CD4-positive, alpha-beta memory T cell (primary cell): ENCODE data around the gene LRIT1. TPM values are rescaled to one million over a fixed set of nuclear protein-coding genes. Genes with fewer than 3 reads are reported as not detected.

ENCODE experiments used
- CTCF ChIA-PET: fragments of 350-600 bp; sonication (Branson Sonifier 250); formaldehyde crosslinking; loops from one replicate; lab custom pipeline; 2021; ENCODE audit warnings: inconsistent platforms; ENCODE audit not compliant: partially characterized antibody; lab: Charles Lee
- POLR2A ChIA-PET: fragments of 350-600 bp; sonication (Branson Sonifier 250); formaldehyde crosslinking; loops from one replicate; lab custom pipeline; 2021; ENCODE audit not compliant: partially characterized antibody; lab: Charles Lee
- DNase-seq, 5 donors: peaks; one replicate each; pipeline versions ENCODE4 v3.0.0 to v3.0.0-alpha.2; 2020 to 2022; ENCODE audit warnings: mixed read lengths in 1 of 5
- H3K27ac ChIP-seq: one replicate; pipeline ENCODE4 v1.7.0; 2013; ENCODE audit warnings: low read depth, low read length
- H3K27me3 ChIP-seq: 2 replicates; pipeline ENCODE4 v1.7.0; 2013; ENCODE audit warnings: mild to moderate bottlenecking, low read length, moderate library complexity; ENCODE audit not compliant: insufficient read depth
- H3K36me3 ChIP-seq: 2 replicates; pipeline ENCODE4 v1.7.0; 2013; ENCODE audit warnings: mild to moderate bottlenecking, low read length, moderate library complexity; ENCODE audit not compliant: insufficient read depth
- H3K4me1 ChIP-seq: 2 replicates; pipeline ENCODE4 v1.7.0; 2013; ENCODE audit warnings: mild to moderate bottlenecking, low read length, moderate library complexity; ENCODE audit not compliant: insufficient read depth
- H3K4me3 ChIP-seq, 2 donors: one replicate each; pipeline ENCODE4 v1.7.0; 2013; ENCODE audit warnings: low read length in 2 of 2, mild to moderate bottlenecking in 1 of 2
- H3K9me3 ChIP-seq, 2 donors: one replicate each; pipeline ENCODE4 v1.7.0; 2013; ENCODE audit warnings: low read length in 2 of 2, control low read depth in 1 of 2; ENCODE audit not compliant: control insufficient read depth in 1 of 2
- H3K27ac Mint-ChIP-seq, 7 donors: one replicate each; pipeline ENCODE4 v1.8.0; 2020 to 2021; ENCODE audit warnings: mixed read lengths in 7 of 7, mild to moderate bottlenecking in 6 of 7, inconsistent platforms in 3 of 7, moderate library complexity in 3 of 7
- H3K27me3 Mint-ChIP-seq, 2 donors: one replicate each; pipeline ENCODE4 v1.8.0; 2020 to 2021; ENCODE audit warnings: mixed read lengths in 2 of 2
- H3K36me3 Mint-ChIP-seq, 2 donors: one replicate each; pipeline ENCODE4 v1.8.0; 2020 to 2021; ENCODE audit warnings: mixed read lengths in 2 of 2, inconsistent platforms in 1 of 2, mild to moderate bottlenecking in 1 of 2
- H3K4me1 Mint-ChIP-seq, 4 donors: one replicate each; pipeline ENCODE4 v1.8.0; 2020 to 2021; ENCODE audit warnings: mixed read lengths in 4 of 4, mild to moderate bottlenecking in 1 of 4
- H3K4me3 Mint-ChIP-seq, 8 donors: one replicate each; pipeline ENCODE4 v1.8.0; 2020 to 2021; ENCODE audit warnings: mixed read lengths in 8 of 8, mild to moderate bottlenecking in 7 of 8, moderate library complexity in 6 of 8, inconsistent platforms in 3 of 8
- H3K9me3 Mint-ChIP-seq, 8 donors: one replicate each; pipeline ENCODE4 v1.8.0; 2020 to 2021; ENCODE audit warnings: mixed read lengths in 8 of 8, mild to moderate bottlenecking in 5 of 8, inconsistent platforms in 3 of 8, moderate library complexity in 1 of 8
- intact Hi-C: fragments of 100-400 bp; cut with micrococcal nuclease; formaldehyde crosslinking; loops from one replicate; pipeline ENCODE4 v1.15.1; 2023
- polyA plus RNA-seq, 2 donors: library from polyadenylated mRNA; unstranded; fragments of 300-500 nt; fragmentation: Illumina TruSeq; gene quantifications; one replicate each; pipeline ENCODE4 v1.2.3, GENCODE V29; 2021
- total RNA-seq, 2 experiments: library from RNA; stranded (reverse); gene quantifications; one replicate each; pipeline ENCODE4 v1.2.3, GENCODE V29; 2021

LRIT1 gene
- total and polyA plus RNA-seq, 4 experiments from 2014 or later = not detected

DNA sequence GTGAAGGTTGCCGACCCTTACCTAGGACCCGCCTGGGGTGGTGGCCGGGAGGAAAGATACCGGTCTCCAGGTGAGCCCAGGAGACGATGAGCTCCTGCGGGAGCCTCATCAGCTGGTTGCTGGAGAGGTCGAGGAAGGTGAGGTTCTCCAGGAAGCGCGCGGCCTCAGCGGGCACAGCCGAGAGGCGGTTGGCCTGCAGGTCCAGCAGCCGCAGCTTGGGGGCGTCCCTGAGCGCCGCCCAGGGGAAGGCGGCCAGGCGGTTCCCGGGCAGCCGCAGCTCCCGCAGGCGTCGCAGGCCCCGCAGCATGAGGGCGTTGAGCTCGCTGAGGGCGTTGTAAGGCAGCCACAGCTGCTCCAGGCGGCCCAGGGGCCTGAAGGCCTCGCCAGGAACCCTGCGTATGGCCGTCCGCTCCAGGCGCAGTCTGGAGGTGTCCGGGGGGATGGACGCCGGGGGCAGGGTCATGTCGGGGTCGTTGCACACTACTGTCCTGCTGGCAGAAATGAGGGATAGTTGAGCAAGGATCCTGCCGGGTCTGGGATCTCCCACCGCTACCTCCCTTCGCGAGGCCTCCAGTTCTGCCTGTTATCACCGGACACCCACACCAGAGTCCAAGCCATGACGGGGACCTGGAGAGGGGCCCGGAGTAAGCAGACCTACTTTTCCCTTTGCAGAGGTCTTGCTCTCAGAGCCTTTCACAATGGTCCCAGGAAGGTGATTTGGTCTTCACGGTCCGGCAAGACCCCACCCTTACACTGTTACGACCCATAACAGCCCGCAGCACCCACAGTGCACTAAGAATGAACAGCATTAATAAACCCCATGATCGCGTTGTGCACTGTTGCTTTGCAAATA, 3.9 kb downstream of the LRIT1 start:
- no peaks in the 10 kb centered on the region for H3K4me1 Mint-ChIP-seq
- Histone ChIP-seq H3K4me3 (no peak overlapping the region), H3K4me1 (no peaks in the 10 kb centered on the region), H3K36me3 (no peaks in the 10 kb centered on the region), H3K9me3 (no peaks in the 10 kb centered on the region), H3K27me3 (no peaks in the 10 kb centered on the region), H3K27ac (no peak overlapping the region)
- H3K27ac Mint-ChIP-seq = no peak overlapping the region
- DNase-seq = no peak
- CTCF ChIA-PET = no interaction called here
- POLR2A ChIA-PET = no interaction called here
- H3K4me3 Mint-ChIP-seq = no peak overlapping the region
- no peaks in the 10 kb centered on the region for H3K36me3 Mint-ChIP-seq
- H3K27me3 Mint-ChIP-seq = peaks cover 8 to 23% of the 10 kb centered on the region in 2 donors
- H3K9me3 Mint-ChIP-seq = peaks cover 0 to 1% (median 0%) of the 10 kb centered on the region in 8 donors
- intact Hi-C loops = no loop called here

DNA sequence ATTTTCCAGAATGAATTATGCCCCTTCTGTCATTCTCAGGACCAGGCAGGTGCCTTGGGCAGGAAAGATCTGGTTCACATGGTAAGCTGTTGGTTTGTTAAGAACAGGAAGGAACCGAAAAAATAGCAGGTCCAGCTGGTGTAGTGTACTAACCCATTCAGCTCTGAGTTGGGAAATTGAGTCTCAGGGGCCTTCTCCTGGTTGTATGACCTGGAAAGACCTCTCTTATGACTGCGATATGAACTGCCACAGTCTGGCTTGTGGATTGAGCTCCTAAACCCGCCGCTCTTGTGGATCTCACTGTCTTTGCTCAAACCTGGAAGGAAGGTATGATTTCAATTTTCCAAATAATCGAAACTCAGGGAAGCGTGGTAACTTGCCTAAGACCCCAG, 4.5 kb downstream of the LRIT1 start:
- H3K9me3 Mint-ChIP-seq = peaks cover 0 to 1% (median 0%) of the 10 kb centered on the region in 8 donors
- intact Hi-C loops = no loop called here
- H3K4me3 Mint-ChIP-seq = no peak overlapping the region
- no peak for DNase-seq
- Histone ChIP-seq H3K27ac (no peak overlapping the region), H3K36me3 (no peaks in the 10 kb centered on the region), H3K4me3 (no peak overlapping the region), H3K9me3 (no peaks in the 10 kb centered on the region), H3K27me3 (no peaks in the 10 kb centered on the region), H3K4me1 (no peaks in the 10 kb centered on the region)
- H3K27me3 Mint-ChIP-seq = peaks cover 8 to 23% of the 10 kb centered on the region in 2 donors
- CTCF ChIA-PET = interaction anchor here (0.6 kb wide), 1 partner anchor 91 kb away, joined by 3 read pairs; no protein-coding TSS in a partner anchor
- H3K36me3 Mint-ChIP-seq = no peaks in the 10 kb centered on the region
- H3K27ac Mint-ChIP-seq = no peak overlapping the region
- POLR2A ChIA-PET = no interaction called here
- no peaks in the 10 kb centered on the region for H3K4me1 Mint-ChIP-seq

- Mint-ChIP-seq H3K4me1 (no peaks in the 10 kb centered on the region), H3K27ac (no peak overlapping the region), H3K4me3 (no peak overlapping the region), H3K36me3 (no peaks in the 10 kb centered on the region), H3K9me3 (peaks cover 0 to 1% (median 0%) of the 10 kb centered on the region in 8 donors), H3K27me3 (peaks cover 9 to 28% of the 10 kb centered on the region in 2 donors)
- ChIA-PET POLR2A (no interaction called here), CTCF (no interaction called here)
- Histone ChIP-seq H3K4me1 (no peaks in the 10 kb centered on the region), H3K4me3 (no peak overlapping the region), H3K9me3 (no peaks in the 10 kb centered on the region), H3K27me3 (no peaks in the 10 kb centered on the region), H3K27ac (no peak overlapping the region), H3K36me3 (no peaks in the 10 kb centered on the region)
- intact Hi-C loops = no loop called here
- DNase-seq = no peak
These were observed 6.2 kb downstream of the LRIT1 start for GRCh38 chr10:84235096-84235495.

DNA sequence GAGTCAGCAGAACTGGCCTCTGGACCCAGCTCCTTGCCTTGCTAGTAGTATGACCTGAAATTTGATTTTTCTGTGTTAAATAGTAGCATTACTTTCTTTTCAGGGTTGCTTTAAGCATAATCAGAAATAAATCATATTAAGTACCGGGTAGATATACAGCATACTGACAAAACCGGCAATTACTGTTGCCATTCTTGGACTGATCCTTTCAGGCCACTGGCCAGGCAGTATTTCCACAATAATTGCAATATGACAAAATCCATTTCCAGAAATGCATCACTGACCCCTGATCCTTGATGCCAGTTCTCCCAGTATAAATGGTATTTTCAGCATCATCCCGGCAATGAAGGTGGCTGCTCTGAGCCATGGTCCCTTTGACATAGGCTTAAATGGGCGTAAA, 6.9 kb downstream of the LRIT1 start:
- Mint-ChIP-seq H3K4me3 (no peak overlapping the region), H3K27me3 (peaks cover 9 to 30% of the 10 kb centered on the region in 2 donors), H3K27ac (no peak overlapping the region), H3K4me1 (no peaks in the 10 kb centered on the region), H3K9me3 (peaks cover 0 to 1% (median 0%) of the 10 kb centered on the region in 8 donors), H3K36me3 (no peaks in the 10 kb centered on the region)
- DNase-seq = no peak
- H3K36me3 ChIP-seq = no peaks in the 10 kb centered on the region
- H3K4me3 ChIP-seq = no peak overlapping the region
- no peaks in the 10 kb centered on the region for H3K4me1 ChIP-seq
- H3K27me3 ChIP-seq = no peaks in the 10 kb centered on the region
- no peak overlapping the region for H3K27ac ChIP-seq
- ChIA-PET CTCF (no interaction called here), POLR2A (no interaction called here)
- H3K9me3 ChIP-seq = no peaks in the 10 kb centered on the region
- intact Hi-C loops = no loop called here

DNA sequence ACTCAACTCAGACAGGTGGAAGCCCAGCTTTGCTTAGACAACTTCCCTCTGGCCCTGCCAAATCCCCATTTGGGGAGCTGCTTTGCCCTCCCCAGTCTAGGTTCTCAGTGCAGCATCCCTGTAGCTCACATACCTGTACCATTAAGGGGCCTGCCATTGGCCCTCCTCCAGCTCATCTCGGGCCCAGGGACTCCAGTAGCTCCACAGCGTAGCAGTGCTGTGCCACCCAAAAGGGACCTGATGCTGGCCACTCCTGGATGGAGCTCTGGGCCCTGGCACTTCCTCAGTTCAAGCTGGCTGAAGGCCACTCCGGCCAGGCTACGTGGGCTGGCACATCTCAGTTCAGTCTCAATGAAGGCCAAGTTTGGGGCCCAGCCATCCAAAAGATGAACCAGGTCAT, 7.4 kb downstream of the LRIT1 start:
- no peak for DNase-seq
- H3K27me3 Mint-ChIP-seq = peaks cover 9 to 35% of the 10 kb centered on the region in 2 donors
- H3K36me3 Mint-ChIP-seq = no peaks in the 10 kb centered on the region
- no peaks in the 10 kb centered on the region for H3K4me1 Mint-ChIP-seq
- H3K9me3 ChIP-seq = no peaks in the 10 kb centered on the region
- no peak overlapping the region for H3K4me3 Mint-ChIP-seq
- H3K4me1 ChIP-seq = no peaks in the 10 kb centered on the region
- H3K36me3 ChIP-seq = no peaks in the 10 kb centered on the region
- CTCF ChIA-PET = no interaction called here
- peaks cover 0 to 1% (median 0%) of the 10 kb centered on the region in 8 donors for H3K9me3 Mint-ChIP-seq
- intact Hi-C loops = no loop called here
- POLR2A ChIA-PET = no interaction called here
- H3K27ac Mint-ChIP-seq = no peak overlapping the region
- H3K4me3 ChIP-seq = no peak overlapping the region
- no peaks in the 10 kb centered on the region for H3K27me3 ChIP-seq
- no peak overlapping the region for H3K27ac ChIP-seq

DNA sequence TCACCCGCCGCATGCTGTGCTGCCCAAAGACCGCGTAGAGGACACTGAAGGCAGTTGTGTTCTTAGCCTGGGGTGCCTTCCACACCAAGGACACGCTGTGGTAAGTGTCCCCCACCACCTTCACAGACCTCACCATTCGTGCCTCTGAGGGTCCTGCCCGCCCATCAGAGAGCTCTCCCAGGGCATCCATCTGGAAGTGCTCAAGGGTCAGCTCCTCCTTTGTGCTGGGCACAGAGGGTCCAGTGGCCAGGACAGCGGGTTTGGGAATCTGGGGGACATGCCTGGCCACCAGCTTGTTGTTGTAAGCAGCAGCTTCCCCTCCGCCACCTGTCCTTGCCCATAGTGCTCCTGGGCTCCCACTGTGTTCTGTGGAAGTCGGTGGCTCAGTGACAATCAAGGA, 9.0 kb downstream of the LRIT1 start:
- peaks cover 9 to 33% of the 10 kb centered on the region in 2 donors for H3K27me3 Mint-ChIP-seq
- DNase-seq = no peak
- no peaks in the 10 kb centered on the region for H3K36me3 ChIP-seq
- ChIA-PET POLR2A (no interaction called here), CTCF (no interaction called here)
- no peaks in the 10 kb centered on the region for H3K4me1 ChIP-seq
- H3K4me3 Mint-ChIP-seq = no peak overlapping the region
- no peaks in the 10 kb centered on the region for H3K4me1 Mint-ChIP-seq
- intact Hi-C loops = no loop called here
- no peaks in the 10 kb centered on the region for H3K27me3 ChIP-seq
- no peaks in the 10 kb centered on the region for H3K36me3 Mint-ChIP-seq
- no peak overlapping the region for H3K4me3 ChIP-seq
- H3K27ac ChIP-seq = no peak overlapping the region
- no peaks in the 10 kb centered on the region for H3K9me3 ChIP-seq
- no peak overlapping the region for H3K27ac Mint-ChIP-seq
- H3K9me3 Mint-ChIP-seq = no peaks in the 10 kb centered on the region

DNA sequence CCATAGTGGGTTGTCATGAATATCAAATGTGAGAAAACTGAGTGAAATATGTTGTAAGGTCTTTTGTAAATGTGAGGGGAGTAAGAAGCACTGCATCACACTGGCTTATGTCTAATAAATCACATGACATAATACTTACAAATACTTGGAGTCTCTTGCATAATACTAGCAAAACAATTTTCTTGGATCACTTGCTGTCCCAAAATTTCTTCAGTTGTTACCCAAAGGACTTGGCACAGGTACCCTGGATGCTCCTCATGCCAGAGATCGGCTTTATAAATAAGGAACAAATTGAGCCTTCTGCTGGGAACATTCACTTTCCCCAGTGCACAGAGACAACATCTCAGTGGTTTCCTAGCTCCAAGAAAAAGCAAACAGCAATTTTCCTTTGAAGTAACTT, 11.0 kb downstream of the LRIT1 start:
- DNase-seq = no peak
- H3K27ac Mint-ChIP-seq = no peak overlapping the region
- CTCF ChIA-PET = no interaction called here
- no peaks in the 10 kb centered on the region for H3K36me3 Mint-ChIP-seq
- Histone ChIP-seq H3K27me3 (no peaks in the 10 kb centered on the region), H3K4me3 (no peak overlapping the region), H3K27ac (no peak overlapping the region), H3K4me1 (no peaks in the 10 kb centered on the region), H3K36me3 (no peaks in the 10 kb centered on the region), H3K9me3 (no peaks in the 10 kb centered on the region)
- H3K4me3 Mint-ChIP-seq = no peak overlapping the region
- H3K27me3 Mint-ChIP-seq = peaks cover 7 to 33% of the 10 kb centered on the region in 2 donors
- POLR2A ChIA-PET = no interaction called here
- intact Hi-C loops = no loop called here
- no peaks in the 10 kb centered on the region for H3K4me1 Mint-ChIP-seq
- H3K9me3 Mint-ChIP-seq = no peaks in the 10 kb centered on the region
